CD4-positive, alpha-beta T cell treated with Interferon alpha-2 for 1 hour (primary cell): ENCODE results near the gene LCN12.
A peak's percentile ranks its signal among the peaks of the same experiment; 100 is the strongest.

Experiments used
- DNase-seq, 2 donors: peaks; one replicate each; pipeline ENCODE4 v3.0.0-alpha.2; 2020 to 2022

LCN12 gene

DNA sequence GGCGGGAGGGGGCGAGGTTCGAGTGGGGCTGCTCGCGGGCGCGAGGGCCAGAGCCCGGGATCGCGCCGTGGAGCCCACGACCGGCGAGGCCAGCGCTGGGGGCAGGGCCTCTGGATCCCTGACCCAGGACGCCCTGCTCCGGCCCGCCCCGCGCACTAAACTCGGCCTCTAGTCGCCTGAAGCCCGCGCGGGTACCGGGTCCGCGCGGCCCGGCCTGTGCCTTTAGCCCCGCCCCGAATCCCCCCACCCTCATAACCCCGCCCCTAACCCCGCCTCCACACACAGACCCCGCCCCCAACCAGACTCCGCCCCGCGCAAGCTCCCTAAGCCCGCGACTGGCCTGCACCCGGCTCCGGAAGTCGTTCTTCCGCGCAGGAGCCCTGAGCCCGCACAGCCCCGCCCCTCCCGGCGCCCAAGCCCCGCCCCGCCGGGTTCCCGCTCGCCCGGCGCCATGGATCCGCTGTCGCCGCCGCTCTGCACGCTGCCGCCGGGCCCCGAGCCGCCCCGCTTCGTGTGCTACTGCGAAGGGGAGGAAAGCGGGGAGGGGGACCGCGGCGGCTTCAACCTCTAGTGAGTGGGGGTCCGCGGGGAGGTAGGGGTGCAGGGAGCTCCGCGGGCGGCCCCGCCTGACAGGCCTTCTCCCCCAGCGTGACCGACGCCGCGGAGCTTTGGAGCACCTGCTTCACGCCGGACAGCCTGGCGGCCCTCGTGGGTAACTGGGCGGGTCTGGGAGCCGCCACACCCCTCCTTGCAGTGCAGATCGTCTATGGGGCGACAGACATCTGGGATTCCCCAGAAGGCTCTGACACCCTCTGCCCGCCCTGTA, 40.1 kb downstream of the LCN12 start, which contains the start of gene PAXX:
PAXX (plus strand) TSS at position 430 of the 826 bp plus-strand sequence; CDS start at position 452, 22 bp downstream.
- peak; percentile 93 to 95 for DNase-seq

DNA sequence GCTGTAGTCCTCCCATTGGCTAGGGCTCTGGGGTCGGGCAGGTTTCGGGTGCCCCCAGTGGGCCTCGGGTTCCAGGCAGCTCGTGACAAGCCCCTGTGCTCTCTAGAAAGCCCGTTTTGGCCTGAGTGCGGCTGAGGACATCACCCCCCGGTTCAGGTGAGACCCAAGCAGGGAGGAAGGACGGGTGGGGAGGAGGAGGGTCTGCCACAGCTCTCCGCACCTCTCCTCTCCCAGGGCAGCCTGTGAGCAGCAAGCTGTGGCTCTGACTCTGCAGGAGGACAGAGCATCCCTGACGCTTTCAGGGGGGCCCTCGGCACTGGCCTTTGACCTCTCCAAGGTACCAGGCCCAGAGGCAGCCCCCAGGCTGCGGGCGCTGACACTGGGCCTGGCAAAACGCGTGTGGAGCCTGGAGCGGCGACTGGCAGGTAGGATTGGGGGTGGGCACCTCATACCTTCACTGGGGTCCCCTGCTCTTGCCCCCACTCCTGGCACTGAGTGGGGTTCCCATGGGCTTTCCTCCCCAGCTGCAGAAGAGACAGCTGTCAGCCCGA, 40.8 kb downstream of the LCN12 start:
- DNase-seq = no peak

DNA sequence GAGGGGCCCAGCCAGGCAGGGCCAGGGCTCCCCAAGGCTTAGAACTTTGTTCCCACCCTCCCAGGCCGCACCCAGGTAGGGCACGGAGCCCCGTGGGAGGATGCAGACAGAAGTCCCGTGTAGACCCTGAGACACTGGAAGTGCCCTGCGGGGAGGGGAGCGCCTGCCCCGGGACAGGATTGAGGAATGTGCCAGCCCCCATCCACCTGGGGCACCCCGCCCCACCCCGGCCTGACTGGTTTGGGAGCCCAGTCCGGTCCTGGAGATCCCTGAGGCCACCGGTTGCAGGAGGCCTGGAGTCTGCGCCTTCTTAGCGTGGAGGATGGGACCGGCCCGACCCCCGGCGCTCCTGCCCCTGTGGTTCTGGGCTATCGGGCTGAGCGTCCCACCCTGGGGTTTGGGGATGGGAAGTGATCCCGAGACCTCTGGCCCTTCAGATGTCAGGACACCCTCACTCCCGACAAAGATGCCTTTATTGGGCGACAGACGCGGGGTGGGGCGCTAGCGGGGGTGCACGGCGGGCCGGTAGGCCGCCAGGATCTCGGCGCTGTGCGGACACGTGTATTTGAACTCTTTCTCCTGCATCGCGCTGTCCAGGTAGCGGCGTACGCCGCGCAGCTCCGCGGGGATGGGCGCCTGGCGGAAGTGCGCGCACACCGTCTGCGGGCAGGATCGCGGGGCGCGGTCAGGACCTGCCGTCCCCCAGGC, 42.3 kb downstream of the LCN12 start:
- no peak for DNase-seq

DNA sequence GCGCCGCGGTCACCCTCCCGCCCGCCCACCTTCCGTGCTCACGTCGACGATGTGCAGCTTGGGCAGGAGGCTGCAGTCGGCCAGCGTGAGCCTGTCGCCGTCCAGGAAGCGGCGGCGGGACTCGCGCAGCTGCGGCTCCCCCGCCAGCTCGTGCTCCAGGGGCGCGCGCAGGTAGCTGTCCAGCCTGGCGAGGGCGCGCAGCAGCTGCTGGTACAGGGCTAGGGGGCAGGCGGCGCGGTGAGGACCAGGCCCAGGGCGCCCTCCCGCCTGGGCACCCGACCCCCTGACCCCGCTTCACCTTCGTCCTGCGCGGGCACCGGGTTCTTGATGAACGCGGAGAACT, 42.8 kb downstream of the LCN12 start:
- no peak for DNase-seq

DNA sequence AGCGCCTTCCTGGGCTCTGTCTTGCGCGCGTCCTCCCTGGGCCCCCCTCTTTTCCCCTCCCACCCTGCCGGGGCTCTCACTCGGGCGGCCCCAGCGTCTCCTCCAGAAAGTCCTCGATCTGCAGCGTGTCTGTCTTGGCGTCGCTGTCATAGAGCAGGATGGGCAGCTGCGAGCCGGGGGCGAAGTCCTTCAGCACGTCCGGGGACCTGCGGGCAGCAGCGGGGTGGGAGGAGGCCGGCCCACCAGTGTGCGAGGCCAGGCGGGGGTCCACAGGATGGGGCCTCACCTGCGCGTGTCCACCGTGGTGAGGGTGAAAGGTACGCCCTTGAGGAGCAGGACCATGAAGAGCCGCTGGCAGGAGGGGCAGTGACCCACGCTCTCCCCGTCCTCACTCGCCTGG, 43.3 kb downstream of the LCN12 start:
- DNase-seq = no peak

DNA sequence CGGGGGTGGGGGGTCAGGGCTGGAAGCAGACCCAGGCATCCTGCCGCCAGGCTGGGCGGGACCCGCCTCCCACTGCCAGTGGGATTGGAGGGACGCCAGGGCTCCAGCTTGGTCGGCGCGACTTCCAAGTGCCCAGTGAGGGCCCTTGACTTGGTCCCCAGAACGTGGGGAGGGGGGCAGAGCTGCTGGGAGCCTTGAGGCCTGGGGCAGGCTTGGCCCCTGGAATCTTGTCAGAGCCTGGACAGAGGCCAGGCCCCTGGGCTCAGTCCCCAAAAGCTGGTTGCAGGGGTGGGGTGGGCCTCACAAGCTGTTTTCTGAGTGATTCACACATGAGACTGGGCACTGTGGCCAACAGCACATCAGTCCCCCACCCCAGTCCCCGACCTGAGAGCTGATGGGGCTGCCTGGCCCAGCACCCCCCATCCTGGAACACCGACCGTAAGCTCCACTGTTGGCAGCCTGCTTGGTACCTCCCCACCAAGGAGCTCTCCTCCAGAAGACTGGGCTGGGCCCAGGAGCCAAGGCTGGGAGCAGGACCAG, 43.8 kb downstream of the LCN12 start:
- no peak for DNase-seq

DNA sequence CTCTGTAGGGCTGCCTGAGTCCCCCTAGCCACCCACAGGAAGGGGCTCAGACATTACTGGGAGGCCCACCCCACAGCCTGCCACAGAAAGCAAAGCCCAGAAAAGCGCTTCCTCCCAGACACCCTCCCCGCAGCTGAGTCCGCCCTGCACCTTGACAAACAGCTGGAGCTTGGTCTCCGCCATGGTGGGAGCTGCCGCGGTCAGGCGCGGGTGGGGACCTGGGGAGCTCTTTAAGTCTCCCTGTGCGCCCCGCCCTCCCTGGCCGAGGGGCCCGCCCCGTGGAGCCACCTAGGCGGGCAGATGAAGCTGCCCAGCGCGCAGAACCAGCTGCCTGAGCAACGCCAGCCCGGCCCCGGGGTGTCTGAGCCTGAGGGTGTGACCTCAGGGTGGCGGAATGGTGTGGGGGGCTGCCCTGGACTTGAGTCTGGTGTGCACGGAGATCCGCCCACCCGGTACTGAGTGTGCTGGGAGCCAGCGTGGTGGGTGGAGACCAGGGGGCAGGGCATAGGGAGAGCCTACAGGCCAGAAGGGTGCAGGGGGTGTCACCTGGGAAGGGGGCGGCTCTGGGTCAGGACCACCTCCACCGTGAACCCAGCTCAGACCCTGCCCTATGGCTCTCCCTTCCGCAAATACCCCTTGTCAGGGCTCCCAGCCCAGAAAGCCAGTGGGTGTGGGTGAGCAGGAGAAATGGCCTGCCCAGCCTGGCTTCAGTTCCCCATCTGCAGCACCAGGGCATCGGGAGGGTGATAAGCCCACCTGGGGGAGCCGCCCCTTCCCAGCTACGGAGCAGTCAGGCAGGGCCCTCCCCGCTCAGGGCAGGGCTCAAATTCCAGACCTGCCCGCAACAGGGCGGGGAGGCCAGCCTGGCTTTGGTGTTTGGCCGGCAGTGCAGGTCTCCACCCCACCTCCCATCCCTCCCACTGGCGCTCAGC, 44.6 kb downstream of the LCN12 start, which contains the start of gene CLIC3:
CLIC3 (minus strand) TSS at position 208 of the 932 bp plus-strand sequence; CDS start at position 183, 25 bp downstream.
- peak; percentile 41 to 67 for DNase-seq

DNA sequence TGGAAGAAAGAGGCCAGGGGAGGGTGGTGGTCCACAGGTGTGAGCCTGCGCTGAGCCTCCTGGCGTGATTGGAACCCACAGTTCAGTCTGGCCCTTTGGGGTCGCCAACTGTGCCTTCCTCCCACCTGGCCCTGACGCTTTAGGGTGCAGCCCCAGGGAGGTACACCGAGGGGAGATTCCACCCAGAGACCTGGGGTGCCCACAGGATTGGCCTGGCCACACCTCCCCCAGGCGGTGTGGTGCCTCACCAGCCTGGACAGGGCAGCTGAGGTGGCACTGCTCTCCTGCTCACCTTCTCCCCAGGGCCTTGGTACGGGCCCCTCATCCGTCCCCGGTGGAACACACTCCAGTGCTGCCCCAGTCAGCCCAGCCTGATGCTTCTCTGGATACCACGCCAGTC, 45.3 kb downstream of the LCN12 start:
- peak; percentile 11 to 16 for DNase-seq

DNA sequence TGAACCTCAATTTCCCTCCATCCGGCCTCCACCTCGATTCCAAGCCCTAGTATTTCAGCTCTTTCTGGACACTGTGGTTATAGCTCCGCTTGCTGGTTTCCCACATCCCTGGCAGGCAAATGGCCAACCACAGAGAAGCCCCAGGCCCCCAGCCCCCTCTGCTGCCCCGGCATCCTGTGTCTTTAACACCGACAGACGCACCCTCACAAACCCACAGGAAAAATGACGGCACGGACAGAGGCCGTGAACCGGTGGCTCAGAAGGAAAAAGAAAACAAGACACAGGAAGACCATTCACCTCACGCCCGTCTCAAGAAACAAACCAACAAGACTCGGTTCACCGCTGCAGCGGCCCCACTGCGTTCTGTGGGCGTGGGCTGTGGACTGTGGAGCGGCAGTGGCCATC, 45.8 kb downstream of the LCN12 start:
- peak; percentile 36 to 58 for DNase-seq

DNA sequence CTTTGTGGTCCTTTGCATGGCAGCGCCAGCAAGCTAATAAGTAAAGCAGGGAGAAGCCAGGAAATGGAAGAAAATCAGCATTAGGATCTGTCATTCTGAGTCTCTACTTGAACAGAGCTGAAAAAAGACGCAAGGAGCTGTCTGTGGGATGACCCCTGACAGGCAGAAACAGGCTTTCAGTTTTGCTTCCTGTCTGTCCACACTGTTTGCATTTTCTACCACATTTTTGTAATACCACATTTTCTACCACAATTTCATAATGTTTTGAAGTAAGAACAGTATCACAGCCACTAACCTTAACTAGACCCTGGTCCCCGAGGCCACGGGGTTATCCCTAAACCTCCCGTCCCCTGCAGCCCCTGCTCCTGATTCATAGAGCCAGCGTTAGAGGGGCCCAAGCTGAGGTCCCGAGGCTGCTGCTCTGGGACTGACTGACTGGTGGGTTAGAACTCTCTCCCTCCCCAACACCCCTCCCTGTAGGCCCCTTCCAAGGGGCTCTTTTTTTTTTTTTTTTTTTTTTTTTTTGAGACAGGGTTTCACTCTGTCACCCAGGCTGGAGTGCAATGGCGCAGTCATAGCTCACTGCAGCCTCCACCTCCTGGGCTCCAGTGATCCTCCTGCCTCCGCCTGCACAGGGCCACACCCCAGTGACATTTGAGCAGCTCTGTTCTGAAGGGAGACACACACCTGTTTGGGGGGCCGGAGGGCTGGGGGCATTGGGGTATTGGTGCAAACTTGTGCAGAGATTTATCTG, 48.3 kb downstream of the LCN12 start:
- peak; percentile 18 to 55 for DNase-seq

DNA sequence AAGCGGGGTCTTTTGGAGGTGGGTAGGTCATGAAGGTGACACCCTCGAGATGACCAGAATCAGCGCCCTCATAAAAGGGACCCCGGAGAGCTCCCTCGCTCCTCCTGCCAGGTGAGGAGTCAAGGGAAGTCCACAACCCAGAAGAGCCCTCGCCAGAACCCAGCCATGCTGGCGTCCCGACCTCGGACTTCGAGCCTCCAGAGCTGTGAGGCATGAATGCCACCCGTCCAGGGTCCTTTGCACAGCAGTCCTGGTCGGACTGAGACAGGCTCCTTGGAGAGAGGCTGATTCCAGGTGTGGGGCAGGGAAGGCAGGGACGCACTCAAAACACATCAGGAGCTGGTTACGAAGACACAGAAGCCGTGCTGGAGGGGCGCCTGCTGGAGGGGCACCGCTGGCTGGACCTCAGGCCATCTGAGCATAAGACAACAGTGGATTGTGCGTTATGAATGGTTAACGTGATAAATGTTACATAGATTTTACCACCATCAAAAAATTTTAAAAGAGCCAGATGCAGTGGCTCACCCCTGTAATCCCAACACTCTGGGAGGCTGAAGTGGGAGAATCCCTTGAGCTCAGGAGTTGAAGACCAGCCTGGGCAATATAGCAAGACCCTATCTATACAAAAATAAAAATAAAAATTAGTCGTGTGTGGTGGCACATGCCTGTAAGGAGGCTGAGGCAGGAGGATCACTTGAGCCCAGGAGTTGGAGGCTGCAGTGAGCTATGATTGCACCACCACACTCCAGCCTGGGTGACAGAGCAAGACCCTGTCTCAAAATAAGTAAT, 50.0 kb downstream of the LCN12 start:
- DNase-seq = no peak

DNA sequence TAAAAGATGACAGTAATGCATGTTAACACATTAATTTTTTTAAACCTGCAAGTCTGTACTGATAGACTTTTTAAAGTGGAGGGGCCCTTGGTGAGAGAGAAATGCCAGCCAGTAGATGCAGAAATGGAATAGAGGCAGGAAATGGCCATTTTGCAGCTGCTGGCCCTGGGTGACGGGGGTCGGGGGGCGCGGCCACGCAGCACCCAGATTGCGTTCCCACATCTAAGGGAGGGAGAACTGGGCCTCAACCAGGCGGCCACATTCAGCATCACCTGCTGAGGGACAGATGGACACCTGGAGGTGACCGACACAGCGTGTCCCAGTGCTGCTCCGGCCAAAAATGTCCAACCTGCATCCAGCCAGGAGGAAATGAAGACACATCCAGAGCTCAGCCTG, 50.6 kb downstream of the LCN12 start:
- DNase-seq = no peak

DNA sequence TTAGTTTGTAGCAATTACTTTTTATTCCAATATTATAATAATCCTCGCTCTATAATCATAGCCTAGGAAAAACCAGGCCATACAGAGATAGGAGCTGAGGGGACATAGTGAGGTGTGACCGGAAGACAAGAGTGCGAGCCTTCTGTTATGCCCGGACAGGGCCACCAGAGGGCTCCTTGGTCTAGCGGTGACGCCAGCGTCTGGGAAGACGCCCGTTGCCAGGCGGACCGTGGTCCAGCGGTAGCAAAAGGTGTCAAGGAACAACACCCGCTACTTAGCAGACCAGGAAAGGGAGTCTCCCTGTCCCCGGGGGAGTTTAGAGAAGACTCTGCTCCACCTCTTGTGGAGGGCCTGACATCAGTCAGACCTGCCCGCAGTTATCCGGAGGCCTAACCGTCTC, 52.2 kb downstream of the LCN12 start:
- DNase-seq = peak; percentile 11 to 29
